ENCODE data around the gene HLA-DPB1.
"Not testable (repeated sequence)": the region's sequence is repeated elsewhere in the genome, so short reads cannot be mapped to it uniquely, and the experiment has no call there.

The HLA-DPB1 gene
- 62.7 to 129 (median 105) reads per million in 4 experiments for total RNA-seq

- DNase-seq, result no peak
Measured at GRCh38 chr6:33075568-33076405, at the start of gene HLA-DPB1. HLA-DPB1 (plus strand) TSS chr6:33075990; CDS start chr6:33076042, 52 bp downstream.

- no peak for DNase-seq
Measured at GRCh38 chr6:33028220-33028849, 47.5 kb upstream of the HLA-DPB1 start.

- no peak for DNase-seq
Measured at GRCh38 chr6:33029328-33030184, 46.2 kb upstream of the HLA-DPB1 start.

- DNase-seq, result no peak
Measured at GRCh38 chr6:33030245-33030644, 45.5 kb upstream of the HLA-DPB1 start.

GRCh38 chr6:33034554-33034953 lies 41.2 kb upstream of the HLA-DPB1 start:
- DNase-seq, result no peak

GRCh38 chr6:33036535-33036934 lies 39.3 kb upstream of the HLA-DPB1 start:
- no peak for DNase-seq

GRCh38 chr6:33040157-33040556 lies 35.6 kb upstream of the HLA-DPB1 start:
- DNase-seq, result no peak

- DNase-seq, result no peak
Measured at GRCh38 chr6:33049323-33050013, 26.3 kb upstream of the HLA-DPB1 start.

- no peak for DNase-seq
Measured at GRCh38 chr6:33050014-33050810, 25.6 kb upstream of the HLA-DPB1 start.

- DNase-seq, result no peak
Measured at GRCh38 chr6:33052627-33053026, 23.2 kb upstream of the HLA-DPB1 start.

- DNase-seq, result no peak
Measured at GRCh38 chr6:33053230-33053629, 22.6 kb upstream of the HLA-DPB1 start.

GRCh38 chr6:33057222-33058150 lies 18.3 kb upstream of the HLA-DPB1 start:
- DNase-seq, result no peak

- DNase-seq, result no peak
Measured at GRCh38 chr6:33061987-33062386, 13.8 kb upstream of the HLA-DPB1 start.

- not testable (repeated sequence) for DNase-seq
Measured at GRCh38 chr6:33063435-33063834, 12.4 kb upstream of the HLA-DPB1 start.

- DNase-seq, result no peak
Measured at GRCh38 chr6:33064723-33065122, 11.1 kb upstream of the HLA-DPB1 start.

GRCh38 chr6:33065312-33065711 lies 10.5 kb upstream of the HLA-DPB1 start:
- no peak for DNase-seq

- no peak for DNase-seq
Measured at GRCh38 chr6:33066917-33067521, 8.8 kb upstream of the HLA-DPB1 start.

GRCh38 chr6:33069021-33069738 lies 6.6 kb upstream of the HLA-DPB1 start:
- DNase-seq, result no peak

- DNase-seq, result no peak
Measured at GRCh38 chr6:33070909-33071308, 4.9 kb upstream of the HLA-DPB1 start.

All from effector CD8-positive, alpha-beta T cell (primary cell).